ENCODE measurements around the gene TYW5.

TYW5 gene, protein sequence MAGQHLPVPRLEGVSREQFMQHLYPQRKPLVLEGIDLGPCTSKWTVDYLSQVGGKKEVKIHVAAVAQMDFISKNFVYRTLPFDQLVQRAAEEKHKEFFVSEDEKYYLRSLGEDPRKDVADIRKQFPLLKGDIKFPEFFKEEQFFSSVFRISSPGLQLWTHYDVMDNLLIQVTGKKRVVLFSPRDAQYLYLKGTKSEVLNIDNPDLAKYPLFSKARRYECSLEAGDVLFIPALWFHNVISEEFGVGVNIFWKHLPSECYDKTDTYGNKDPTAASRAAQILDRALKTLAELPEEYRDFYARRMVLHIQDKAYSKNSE

DNA sequence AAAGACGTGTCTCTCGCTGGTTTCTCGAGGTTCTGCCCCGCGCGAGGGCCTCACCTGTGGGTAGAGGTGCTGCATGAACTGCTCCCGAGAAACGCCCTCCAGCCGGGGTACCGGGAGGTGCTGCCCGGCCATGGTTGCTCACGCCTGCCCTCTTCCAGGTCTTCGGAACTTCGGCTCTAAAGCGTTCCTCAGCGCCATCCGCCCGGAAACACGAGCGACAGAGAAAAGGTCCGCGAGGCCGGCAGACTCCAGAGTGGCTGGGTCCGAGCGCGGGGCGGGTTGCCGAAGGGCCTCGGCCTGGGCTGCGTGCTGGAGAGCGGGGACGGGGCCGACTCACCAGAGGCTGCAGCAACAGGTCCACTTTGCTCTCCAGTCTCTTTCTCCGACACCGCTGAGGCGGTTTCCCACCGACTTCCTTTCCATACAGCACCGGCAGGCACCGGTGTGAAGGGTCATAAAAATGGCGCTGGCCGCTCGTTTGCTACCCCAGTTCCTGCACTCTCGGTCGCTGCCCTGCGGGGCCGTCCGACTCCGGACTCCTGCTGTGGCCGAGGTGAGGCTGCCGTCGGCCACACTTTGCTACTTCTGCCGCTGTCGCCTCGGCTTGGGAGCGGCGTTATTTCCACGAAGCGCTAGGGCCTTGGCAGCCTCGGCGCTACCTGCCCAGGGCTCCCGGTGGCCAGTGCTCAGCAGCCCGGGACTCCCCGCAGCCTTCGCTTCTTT lies at the start of gene TYW5, which contains the start of gene MAIP1:
TSS of gene TYW5 (minus strand) at position 153 of the 723 bp plus-strand sequence. CDS start at position 132, 21 bp downstream.
TSS of gene MAIP1 (plus strand) at position 244 of the 723 bp plus-strand sequence. CDS start at position 461, 217 bp downstream.
- peak within 1 kb of the TSS; percentile 96 for H3K27ac ChIP-seq
- TF ChIP-seq, protein P1, sequence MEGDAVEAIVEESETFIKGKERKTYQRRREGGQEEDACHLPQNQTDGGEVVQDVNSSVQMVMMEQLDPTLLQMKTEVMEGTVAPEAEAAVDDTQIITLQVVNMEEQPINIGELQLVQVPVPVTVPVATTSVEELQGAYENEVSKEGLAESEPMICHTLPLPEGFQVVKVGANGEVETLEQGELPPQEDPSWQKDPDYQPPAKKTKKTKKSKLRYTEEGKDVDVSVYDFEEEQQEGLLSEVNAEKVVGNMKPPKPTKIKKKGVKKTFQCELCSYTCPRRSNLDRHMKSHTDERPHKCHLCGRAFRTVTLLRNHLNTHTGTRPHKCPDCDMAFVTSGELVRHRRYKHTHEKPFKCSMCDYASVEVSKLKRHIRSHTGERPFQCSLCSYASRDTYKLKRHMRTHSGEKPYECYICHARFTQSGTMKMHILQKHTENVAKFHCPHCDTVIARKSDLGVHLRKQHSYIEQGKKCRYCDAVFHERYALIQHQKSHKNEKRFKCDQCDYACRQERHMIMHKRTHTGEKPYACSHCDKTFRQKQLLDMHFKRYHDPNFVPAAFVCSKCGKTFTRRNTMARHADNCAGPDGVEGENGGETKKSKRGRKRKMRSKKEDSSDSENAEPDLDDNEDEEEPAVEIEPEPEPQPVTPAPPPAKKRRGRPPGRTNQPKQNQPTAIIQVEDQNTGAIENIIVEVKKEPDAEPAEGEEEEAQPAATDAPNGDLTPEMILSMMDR (conservative IDR thresholded peaks at IDR 0.05), result 0 out of 2 replicates have a peak, but pooled peaks have one; percentile 20

DNA sequence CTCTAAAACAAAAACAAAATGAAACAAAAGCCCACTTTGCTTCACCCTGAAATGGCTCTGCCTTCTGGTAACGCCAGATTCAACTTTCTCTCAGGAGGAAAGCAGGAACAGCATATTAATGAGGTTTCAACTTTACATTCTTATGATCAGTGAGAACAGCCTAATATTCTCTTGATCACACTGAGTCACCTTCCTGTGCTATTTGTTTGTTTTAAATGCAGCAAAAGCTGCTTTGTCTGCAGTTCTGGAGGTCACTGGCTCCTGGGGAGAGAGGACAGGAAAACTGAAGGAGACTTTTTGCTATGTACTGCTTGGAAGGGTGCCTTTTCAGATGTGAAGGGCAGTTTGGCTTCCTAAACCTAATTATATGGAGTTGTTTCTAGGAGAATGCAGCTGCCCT lies 48.2 kb upstream of the TYW5 start:
- TF ChIP-seq, protein P1 (conservative IDR thresholded peaks at IDR 0.05), result no peak
- no peak overlapping the region for H3K27ac ChIP-seq

DNA sequence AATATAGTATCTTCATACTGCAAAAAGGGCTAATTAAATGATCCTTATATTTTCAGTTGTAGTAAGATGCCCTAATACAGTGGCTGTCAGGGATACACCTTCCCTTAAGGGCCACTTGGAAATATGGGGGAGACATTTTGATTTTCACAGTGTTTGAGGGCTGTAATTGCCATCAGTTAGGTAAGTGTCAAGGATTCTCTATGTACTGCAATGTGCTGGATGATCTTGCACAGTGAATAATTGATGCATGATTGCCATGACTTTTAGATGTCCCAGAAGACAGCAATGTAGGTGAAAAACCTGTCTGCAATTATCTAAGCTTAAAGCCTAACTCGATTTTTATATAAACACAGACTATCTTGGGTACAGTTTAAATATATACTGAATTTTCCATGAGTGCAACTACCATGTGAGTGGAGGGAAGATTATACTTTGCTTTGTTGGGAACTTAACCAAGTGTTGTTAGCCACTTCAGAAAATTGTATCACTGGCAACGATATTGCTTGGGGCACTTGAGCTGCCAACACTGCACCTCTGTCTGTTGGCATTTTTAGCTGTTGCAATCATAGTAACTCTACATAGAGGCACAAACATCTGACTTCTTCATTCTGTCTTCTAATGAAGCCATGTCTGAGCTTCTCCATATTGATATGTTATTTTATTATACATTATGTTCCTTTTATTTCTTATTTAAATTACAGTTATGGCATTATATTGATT lies 45.3 kb upstream of the TYW5 start:
- H3K27ac ChIP-seq, result no peak overlapping the region

DNA sequence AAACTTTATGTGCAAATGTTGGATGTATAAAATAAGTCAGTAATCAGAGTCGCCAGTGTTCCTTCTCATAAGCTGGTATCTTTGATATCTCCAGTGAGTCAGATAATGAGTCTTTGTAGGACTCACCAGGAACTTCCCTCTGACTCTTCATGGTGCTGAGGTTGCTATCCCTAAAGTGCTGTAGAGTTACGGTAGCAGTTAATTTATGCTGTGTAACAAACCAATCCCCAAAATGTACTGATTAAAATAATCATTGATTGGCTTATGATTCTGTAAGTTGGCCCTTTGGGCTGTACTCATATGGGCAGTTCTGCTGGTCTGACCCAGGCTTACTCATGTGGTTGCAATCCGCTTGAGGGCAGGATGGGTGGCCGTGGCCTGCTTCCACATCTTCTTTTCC lies 43.9 kb upstream of the TYW5 start:
- H3K27ac ChIP-seq, result no peak overlapping the region
- TF ChIP-seq, protein P1 (conservative IDR thresholded peaks at IDR 0.05), result no peak

More for the DNA sequence above, 45.3 kb upstream of the TYW5 start:
- TF ChIP-seq, protein P1 (conservative IDR thresholded peaks at IDR 0.05), result no peak

DNA sequence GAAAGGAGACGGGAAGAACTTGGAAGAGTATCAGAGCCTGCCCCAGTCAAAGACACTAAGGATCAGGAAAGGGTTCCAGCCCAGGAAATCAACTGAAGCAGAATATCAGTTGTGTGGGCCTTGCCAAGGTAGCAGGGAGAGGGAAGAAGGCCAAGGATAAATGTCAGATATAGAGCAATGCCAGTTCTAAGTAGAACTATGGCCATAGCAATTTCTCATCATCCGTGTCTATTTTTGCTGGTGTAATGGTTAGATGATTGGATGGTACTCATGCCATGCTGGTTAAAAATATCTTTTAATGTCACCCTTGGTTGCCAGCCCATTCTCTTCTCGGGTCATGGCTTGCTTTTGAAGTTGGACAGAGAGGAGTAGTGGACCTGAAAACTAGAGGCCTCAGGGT lies 42.0 kb upstream of the TYW5 start:
- TF ChIP-seq, protein P1 (conservative IDR thresholded peaks at IDR 0.05), result no peak
- no peak overlapping the region for H3K27ac ChIP-seq

DNA sequence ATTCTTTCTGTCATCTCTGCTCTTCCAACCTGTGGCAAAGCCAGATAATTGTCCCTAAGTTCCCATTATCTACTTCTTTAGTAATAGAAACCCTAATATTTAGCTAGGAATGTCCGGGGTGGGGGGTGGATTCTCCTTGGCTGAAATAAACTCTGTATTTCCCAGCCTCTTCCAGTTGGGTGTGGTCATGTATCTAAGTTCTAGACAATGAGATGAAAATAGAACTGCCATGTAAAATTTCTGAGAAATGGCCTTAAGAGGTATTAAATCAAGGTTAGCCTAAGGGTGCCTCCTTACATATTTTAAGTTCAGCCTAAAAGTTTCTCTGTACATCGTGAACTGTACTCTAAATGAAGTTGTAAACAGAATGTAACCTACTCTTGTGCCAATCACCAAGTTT lies 39.6 kb upstream of the TYW5 start:
- H3K27ac ChIP-seq, result no peak overlapping the region
- TF ChIP-seq, protein P1 (conservative IDR thresholded peaks at IDR 0.05), result no peak

DNA sequence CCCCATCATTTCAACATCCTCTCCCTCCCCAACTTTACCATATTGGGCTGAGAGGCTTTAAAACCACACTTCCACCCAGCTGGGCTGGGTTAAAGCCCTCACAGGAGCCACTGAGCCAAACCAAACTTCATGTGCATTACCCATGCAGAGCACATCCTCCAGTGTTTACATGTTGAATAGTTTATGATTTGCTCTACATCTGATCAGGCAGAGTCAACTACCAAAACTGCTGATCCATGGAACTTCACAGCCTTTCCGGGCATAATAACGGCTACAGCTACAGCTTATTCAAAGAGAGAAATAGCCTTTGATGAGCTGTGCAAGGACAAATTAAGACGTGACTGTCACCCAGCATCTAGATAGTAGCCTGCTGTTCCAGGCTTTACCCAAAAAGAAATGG lies 39.1 kb upstream of the TYW5 start:
- H3K27ac ChIP-seq, result no peak overlapping the region
- TF ChIP-seq, protein P1 (conservative IDR thresholded peaks at IDR 0.05), result no peak
